Fibroblast of villous mesenchyme (primary cell): Measurements from ENCODE around the gene TBC1D12. TPM values are rescaled to one million over a fixed set of nuclear protein-coding genes. Genes with fewer than 3 reads are reported as not detected.
"Not testable (repeated sequence)": the region's sequence is repeated elsewhere in the genome, so short reads cannot be mapped to it uniquely, and the experiment has no call there.

Experiments used
- DNase-seq: peaks from one replicate; pipeline ENCODE4 v3.0.0-alpha.2; 2010; ENCODE audit warnings: low read depth
- H3K4me3 ChIP-seq: 2 replicates; pipeline ENCODE4 v1.5.1; 2011; ENCODE audit warnings: low read depth, mild to moderate bottlenecking, low read length
- total RNA-seq: library from RNA; depleted of rRNA; stranded (reverse); fragments of >200 nt; gene quantifications from 2 replicates; pipeline ENCODE4 v1.2.3, GENCODE V29; 2012
- TF ChIP-seq, protein P1 (sequence below): IDR thresholded peaks from 2 replicates; pipeline ENCODE4 v1.5.1; 2012; ENCODE audit warnings: low read depth, mild to moderate bottlenecking, low read length; ENCODE audit not compliant: insufficient read depth

The TBC1D12 gene
- total RNA-seq, 1 donor = 15.1 TPM

DNA sequence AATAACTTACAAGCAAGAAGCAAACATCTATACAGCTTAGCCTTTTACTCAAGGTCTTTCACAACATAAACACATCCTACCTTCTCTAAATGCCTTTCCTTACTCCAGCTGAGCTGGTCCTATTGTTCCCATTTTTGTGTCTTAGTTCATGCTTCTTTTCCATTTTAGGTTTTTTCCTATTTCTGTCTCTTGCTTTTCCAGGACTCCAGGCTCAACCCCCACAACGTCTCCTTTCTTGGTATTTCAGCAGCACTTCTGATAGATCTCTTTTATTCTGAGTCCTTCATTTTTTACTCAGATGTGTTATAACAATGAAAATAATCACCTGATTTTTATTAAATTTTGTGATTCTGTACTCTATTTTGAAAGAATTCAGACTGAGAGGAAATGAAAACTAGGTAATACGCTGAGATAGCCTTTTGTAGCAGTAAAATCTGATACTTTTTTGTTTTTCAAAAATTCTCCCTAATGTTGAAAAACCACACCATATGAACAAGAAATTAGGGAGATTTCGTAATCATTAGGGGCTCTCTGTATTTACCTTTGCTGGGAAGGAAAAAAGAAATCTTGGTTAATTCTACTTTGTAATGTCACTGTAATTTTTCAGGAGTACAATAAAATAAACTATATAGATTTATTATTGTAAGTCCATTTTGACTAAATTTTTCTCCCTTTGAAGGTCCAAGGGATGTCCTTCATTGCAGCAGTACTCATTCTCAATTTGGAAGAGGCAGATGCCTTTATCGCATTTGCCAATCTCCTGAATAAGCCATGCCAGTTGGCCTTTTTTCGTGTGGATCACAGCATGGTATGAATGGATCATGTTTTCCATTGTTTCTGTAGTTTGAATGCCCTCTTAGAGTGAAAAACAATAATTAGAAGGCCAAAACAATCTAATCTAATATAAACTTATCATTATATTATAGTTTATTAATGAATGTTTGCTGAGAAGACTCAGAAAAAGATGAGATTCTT, 119.2 kb downstream of the TBC1D12 start:
- H3K4me3 ChIP-seq = no peak overlapping the region
- TF ChIP-seq, protein P1, sequence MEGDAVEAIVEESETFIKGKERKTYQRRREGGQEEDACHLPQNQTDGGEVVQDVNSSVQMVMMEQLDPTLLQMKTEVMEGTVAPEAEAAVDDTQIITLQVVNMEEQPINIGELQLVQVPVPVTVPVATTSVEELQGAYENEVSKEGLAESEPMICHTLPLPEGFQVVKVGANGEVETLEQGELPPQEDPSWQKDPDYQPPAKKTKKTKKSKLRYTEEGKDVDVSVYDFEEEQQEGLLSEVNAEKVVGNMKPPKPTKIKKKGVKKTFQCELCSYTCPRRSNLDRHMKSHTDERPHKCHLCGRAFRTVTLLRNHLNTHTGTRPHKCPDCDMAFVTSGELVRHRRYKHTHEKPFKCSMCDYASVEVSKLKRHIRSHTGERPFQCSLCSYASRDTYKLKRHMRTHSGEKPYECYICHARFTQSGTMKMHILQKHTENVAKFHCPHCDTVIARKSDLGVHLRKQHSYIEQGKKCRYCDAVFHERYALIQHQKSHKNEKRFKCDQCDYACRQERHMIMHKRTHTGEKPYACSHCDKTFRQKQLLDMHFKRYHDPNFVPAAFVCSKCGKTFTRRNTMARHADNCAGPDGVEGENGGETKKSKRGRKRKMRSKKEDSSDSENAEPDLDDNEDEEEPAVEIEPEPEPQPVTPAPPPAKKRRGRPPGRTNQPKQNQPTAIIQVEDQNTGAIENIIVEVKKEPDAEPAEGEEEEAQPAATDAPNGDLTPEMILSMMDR = no peak

DNA sequence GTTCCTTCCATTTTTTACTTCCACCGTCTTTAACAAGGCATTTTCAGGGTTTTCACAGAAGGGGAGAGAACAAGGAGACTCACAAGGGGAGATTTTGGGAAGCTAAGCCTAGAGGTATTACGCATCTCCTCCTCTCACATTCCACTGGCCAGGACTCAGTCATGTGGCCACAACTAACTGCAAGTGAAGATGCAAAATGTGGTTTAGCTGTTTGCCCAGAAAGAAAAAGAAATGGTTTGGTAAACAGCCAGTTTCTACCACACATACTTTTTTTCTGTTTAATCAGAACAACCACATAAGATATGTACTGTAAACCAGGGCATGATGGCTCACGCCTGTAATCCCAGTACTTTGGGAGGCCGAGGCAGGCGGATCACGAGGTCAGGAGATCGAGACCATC, 121.8 kb downstream of the TBC1D12 start:
- DNase-seq = peak; percentile 14
- H3K4me3 ChIP-seq = no peak overlapping the region
- TF ChIP-seq, protein P1 = no peak

More for the DNA sequence above, 119.2 kb downstream of the TBC1D12 start:
- no peak for DNase-seq

DNA sequence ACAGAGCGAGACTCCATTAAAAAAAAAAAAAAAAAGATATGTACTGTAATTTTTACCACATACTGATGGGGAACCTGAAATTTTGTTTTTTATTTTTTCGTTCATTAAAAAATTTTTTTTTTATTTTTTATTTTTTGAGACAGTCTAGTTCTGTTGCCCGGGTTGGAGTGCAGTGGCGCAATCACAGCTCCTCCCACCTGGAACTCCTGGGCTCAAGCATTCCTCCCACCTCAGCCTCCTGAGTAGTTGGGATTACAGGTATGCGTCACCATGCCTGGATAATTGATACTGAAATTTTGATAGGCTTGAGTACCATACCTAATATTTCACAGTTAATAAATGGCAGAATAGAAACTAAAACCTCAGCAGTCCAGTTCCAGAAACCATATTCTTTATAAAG, 122.4 kb downstream of the TBC1D12 start:
- no peak for DNase-seq
- no peak overlapping the region for H3K4me3 ChIP-seq
- TF ChIP-seq, protein P1 = no peak

DNA sequence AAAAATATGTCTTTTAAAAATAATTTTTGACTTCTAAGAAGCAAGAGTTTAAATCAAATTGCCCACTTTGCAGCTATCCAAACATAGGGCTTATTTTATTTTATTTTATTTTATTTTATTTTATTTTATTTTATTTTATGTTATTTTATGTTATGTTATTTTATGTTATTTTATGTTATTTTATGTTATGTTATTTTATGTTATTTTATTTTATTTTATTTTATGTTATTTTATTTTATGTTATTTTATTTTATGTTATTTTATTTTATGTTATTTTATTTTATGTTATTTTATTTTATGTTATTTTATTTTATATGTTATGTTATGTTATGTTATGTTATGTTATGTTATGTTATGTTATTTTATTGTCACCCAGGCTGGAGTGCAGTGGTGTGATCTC, 129.2 kb downstream of the TBC1D12 start:
- not testable (repeated sequence) for H3K4me3 ChIP-seq, DNase-seq

DNA sequence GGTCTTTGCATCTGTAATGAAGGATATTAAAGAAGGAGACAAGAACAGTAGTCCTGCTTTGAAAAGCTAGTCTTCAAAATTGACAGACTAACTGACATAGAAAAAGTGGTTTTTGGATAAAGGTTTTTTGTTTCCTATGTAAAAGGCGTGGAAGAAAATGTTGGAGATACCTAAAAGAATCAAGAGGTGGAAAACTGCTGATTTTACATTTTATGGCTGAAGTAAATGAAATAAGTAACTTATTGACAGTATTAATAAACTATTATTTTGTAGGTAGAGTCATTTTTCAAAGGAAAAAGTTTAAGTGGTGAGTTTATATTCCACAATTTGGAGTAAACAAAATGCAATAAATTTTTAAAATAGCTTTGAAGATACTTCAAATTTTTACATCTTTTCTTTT, 130.7 kb downstream of the TBC1D12 start:
- DNase-seq = no peak

DNA sequence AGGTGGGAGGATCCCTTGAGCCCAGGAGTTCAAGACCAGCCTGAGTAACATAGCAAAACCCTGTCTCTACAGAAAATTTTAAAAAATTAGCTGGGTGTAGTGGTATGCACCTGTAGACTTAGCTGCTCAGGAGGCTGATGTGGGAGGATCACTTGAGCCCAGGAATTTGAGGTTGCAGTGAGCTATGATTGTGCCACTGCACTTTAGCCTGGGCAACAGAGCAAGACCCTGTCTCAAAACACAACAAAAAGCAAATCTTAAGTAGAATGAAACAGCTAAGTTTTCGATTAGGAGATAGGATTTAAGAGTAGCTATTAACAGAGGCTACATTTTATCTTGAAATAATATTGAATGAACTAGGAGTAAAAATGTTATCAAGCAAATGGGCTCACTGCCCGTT, 139.9 kb downstream of the TBC1D12 start:
- not testable (repeated sequence) for H3K4me3 ChIP-seq, DNase-seq

More for the DNA sequence above, 130.7 kb downstream of the TBC1D12 start:
- TF ChIP-seq, protein P1 = no peak
- H3K4me3 ChIP-seq = no peak overlapping the region

DNA sequence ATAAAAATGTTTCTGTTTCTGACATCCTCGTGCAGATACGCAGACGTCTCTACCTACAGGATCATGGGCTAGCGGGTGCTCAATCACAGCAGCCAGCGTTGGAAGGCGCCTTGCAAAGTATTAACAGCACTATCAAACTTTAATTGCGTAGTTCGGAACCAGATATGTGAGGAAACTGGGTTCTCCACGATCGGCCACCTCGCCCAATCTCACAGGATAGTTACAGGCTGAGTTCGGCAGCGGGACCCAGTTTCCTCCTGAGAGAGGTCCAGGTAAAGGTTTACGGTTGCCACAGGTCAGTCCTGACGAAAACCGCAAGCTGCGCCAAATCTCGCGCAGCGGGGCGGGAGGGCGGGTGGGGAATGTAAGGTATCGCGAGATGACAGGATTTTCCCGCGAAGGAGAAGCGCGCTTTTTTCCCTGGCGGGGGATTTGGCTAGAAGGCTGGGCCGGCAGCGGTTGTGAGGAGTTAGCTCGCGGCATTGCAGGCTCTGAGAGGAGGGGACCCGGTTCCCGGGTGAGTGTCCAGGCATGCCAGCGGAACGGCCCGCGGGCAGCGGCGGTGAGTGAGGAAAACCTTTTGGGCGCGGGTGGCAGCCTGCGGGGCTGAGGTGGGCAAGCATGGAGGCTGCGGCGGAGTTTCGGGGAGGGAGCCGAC, 143.2 kb downstream of the TBC1D12 start, which contains the start of gene HELLS:
Gene HELLS (plus strand): TSS at position 398 of the 658 bp plus-strand sequence. CDS start 134 bp downstream, at position 532.
- TF ChIP-seq, protein P1 = no peak
- H3K4me3 ChIP-seq = peak within 1 kb of the TSS; percentile 98
- peak; percentile 85 for DNase-seq
